Spleen (tissue), 7 donors: ENCODE measurements around the gene PPP2R5C.

ENCODE experiments used
- POLR2A ChIP-seq, 3 donors: fragments of 450-650 bp; IDR thresholded peaks; one replicate each; pipeline ENCODE4 v1.5.1; 2017; ENCODE audit warnings: antibody characterized with exemption in 3 of 3, mild to moderate bottlenecking in 1 of 3
- TF ChIP-seq, protein P1 (sequence below), 11 experiments: fragments of 200-600 bp in 7 of 11; fragments of 450-650 bp in 4 of 11; sonication (generic) in 4 of 11; IDR thresholded peaks in 8 of 11; conservative IDR thresholded peaks in 3 of 11; 1 replicate in 7 of 11; 2 replicates in 4 of 11; pipeline versions ENCODE4 v1.4.0 to v1.8.0; 2016 to 2021; ENCODE audit warnings: antibody characterized with exemption in 11 of 11, inconsistent platforms in 4 of 11, mild to moderate bottlenecking in 1 of 11
- donor health status: DM: no; HTN: no; CAD: no; lungs with moderate emphysema.
- donor health status: DM: no; HTN: no; CAD: no.
- donor health status: DM: no; HTN: no; CAD: no.

DNA sequence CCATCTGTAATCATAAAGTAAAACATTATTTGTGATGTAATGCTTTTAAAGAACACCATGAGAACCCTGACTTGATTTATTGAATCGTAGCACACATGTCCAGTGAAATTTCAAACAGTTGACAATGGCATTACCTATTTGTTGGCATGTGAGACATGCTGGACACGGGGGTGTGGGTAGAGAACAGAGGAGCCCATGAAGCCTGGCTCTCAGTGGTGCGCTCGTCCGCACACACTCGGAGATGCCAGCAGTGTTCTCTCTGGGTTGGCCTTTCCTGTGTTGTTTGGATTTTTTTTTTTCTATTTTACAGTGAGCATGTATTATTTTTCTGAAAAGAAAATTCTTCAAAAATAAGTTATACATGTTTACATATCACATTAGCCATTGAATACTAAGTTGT lies 78.2 kb downstream of the PPP2R5C start:
- TF ChIP-seq POLR2A (IDR thresholded peaks at IDR 0.05), result no peak
- TF ChIP-seq, protein P1, sequence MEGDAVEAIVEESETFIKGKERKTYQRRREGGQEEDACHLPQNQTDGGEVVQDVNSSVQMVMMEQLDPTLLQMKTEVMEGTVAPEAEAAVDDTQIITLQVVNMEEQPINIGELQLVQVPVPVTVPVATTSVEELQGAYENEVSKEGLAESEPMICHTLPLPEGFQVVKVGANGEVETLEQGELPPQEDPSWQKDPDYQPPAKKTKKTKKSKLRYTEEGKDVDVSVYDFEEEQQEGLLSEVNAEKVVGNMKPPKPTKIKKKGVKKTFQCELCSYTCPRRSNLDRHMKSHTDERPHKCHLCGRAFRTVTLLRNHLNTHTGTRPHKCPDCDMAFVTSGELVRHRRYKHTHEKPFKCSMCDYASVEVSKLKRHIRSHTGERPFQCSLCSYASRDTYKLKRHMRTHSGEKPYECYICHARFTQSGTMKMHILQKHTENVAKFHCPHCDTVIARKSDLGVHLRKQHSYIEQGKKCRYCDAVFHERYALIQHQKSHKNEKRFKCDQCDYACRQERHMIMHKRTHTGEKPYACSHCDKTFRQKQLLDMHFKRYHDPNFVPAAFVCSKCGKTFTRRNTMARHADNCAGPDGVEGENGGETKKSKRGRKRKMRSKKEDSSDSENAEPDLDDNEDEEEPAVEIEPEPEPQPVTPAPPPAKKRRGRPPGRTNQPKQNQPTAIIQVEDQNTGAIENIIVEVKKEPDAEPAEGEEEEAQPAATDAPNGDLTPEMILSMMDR (IDR thresholded peaks at IDR 0.05 in 8 of 11, conservative IDR thresholded peaks at IDR 0.05 in 3 of 11), result no peak
